ENCODE measurements around the gene ADAMTS18. TPM values are rescaled to one million over a fixed set of nuclear protein-coding genes. Genes with fewer than 3 reads are reported as not detected.
A peak's percentile ranks its signal among the peaks of the same experiment; 100 is the strongest.

Gene ADAMTS18, protein sequence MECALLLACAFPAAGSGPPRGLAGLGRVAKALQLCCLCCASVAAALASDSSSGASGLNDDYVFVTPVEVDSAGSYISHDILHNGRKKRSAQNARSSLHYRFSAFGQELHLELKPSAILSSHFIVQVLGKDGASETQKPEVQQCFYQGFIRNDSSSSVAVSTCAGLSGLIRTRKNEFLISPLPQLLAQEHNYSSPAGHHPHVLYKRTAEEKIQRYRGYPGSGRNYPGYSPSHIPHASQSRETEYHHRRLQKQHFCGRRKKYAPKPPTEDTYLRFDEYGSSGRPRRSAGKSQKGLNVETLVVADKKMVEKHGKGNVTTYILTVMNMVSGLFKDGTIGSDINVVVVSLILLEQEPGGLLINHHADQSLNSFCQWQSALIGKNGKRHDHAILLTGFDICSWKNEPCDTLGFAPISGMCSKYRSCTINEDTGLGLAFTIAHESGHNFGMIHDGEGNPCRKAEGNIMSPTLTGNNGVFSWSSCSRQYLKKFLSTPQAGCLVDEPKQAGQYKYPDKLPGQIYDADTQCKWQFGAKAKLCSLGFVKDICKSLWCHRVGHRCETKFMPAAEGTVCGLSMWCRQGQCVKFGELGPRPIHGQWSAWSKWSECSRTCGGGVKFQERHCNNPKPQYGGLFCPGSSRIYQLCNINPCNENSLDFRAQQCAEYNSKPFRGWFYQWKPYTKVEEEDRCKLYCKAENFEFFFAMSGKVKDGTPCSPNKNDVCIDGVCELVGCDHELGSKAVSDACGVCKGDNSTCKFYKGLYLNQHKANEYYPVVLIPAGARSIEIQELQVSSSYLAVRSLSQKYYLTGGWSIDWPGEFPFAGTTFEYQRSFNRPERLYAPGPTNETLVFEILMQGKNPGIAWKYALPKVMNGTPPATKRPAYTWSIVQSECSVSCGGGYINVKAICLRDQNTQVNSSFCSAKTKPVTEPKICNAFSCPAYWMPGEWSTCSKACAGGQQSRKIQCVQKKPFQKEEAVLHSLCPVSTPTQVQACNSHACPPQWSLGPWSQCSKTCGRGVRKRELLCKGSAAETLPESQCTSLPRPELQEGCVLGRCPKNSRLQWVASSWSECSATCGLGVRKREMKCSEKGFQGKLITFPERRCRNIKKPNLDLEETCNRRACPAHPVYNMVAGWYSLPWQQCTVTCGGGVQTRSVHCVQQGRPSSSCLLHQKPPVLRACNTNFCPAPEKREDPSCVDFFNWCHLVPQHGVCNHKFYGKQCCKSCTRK (N-terminal part only)
- total RNA-seq (1 to 10 TPM in 2 of 7 donors, under 1 TPM in 4, not detected in 1; 0.05 to 2.3 (median 0.60) TPM), polyA plus RNA-seq (under 1 TPM; 0.82 to 1.00 TPM)
- long read RNA-seq, donor 1: 0 reads
- long read RNA-seq, donor 2: 0 reads
- long read RNA-seq, donor 3, partial matches to known transcripts: 0 of 1 reads
- long read RNA-seq, donor 3, other reads (novel, unspliced or antisense): 1 of 1 reads

DNA sequence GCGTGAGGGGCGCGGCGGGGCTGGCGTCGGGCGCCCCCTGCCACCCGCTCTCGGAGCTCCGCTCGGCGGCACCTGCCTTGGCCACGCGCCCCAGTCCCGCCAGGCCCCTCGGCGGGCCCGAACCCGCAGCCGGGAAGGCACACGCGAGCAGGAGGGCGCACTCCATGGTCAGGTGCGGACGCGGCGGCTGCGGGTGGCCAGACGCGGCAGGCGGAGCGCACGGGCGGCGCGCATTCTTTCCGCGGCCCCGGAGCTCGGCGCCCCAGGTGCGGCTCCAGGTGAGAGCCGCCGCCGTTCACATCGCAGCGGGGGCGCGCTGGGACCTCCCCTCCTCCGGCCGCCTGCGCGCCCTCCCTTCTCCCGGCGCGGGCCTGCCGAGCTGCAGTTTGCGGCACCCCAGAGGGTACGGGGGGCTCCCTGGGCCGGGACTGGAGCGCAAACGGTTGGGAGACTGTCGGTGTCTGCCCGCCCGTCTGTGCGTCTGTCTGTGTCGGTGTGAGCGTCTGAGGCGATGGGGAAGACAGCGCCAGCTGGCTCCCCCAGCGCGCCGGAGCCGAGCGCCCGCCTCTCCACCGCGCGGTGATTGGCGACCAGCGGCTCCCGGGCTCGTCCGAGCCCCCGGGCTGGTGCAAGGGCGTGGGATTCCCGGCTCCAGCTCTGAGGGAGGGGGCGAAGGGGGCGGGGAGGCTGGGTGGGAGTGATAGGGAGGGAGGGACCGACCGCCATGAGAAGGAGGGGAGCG, at the start of gene ADAMTS18:
Gene ADAMTS18, minus strand, starts transcription at position 505 of the 742 bp plus-strand sequence. Its CDS starts 339 bp downstream, at position 166.
- Histone ChIP-seq H3K27me3 (no peaks in the 10 kb centered on the region), H3K4me3 (peak within 1 kb of the TSS; percentile 5)
- intact Hi-C loops (cut with DNase I): no loop called here

DNA sequence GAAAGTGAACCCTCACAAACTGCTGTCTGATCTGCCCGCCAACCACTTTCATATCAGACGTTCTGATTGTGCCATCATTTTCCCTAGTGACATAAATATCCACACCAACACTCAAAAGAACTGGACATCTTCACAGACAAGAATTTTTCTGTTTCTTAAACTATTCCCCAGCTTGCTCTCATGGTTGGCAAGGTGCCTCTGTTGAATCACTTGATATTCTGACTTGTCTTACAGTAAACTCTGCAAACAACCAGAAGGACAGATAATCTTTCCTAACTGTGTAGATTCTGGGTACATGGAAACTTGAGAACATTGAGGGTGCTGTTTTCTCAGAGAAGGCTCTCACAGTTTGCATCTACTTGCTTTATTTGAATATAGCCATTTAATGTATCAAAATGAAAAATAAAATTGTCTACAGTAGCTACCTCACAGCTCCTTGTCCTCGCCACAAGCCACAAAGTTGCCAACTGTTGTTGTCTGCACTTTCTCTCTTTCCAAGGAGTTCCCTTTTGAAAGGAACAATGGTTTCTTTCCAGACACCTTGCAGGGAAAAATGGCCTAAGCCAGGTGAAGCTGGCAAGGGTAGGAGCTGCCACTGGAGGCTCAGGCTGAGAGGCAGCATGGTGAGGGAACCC, 46.0 kb upstream of the ADAMTS18 start:
- WGBS, 3 donors: 68 to 71% (median 68%) methylated on average over 3 of the region's 3 CpGs
- intact Hi-C loops (cut with DNase I): no loop called here
- Histone ChIP-seq H3K27ac (no peak overlapping the region), H3K4me3 (no peak overlapping the region), H3K27me3 (no peaks in the 10 kb centered on the region), H3K4me1 (ENCODE audit: insufficient read depth) (peaks cover 1% of the 10 kb centered on the region), H3K36me3 (no peaks in the 10 kb centered on the region), H3K9me3 (no peaks in the 10 kb centered on the region)
- no peak for DNase-seq
- TF ChIP-seq POLR2A (IDR thresholded peaks at IDR 0.05) (no peak), EP300 (IDR thresholded peaks at IDR 0.05) (no peak)

More for the DNA sequence above, at the start of gene ADAMTS18:
- no peak for DNase-seq
- WGBS, 3 donors: 1% methylated on average over 49 to 92 of the region's 92 CpGs
- Histone ChIP-seq H3K9me3 (no peaks in the 10 kb centered on the region), H3K36me3 (no peaks in the 10 kb centered on the region), H3K4me1 (ENCODE audit: insufficient read depth) (peaks cover 3% of the 10 kb centered on the region), H3K27ac (no peak within 1 kb of the TSS)
- TF ChIP-seq POLR2A (IDR thresholded peaks at IDR 0.05): no peak
- no peak for TF ChIP-seq EP300 (IDR thresholded peaks at IDR 0.05)
- TF ChIP-seq, protein P1, sequence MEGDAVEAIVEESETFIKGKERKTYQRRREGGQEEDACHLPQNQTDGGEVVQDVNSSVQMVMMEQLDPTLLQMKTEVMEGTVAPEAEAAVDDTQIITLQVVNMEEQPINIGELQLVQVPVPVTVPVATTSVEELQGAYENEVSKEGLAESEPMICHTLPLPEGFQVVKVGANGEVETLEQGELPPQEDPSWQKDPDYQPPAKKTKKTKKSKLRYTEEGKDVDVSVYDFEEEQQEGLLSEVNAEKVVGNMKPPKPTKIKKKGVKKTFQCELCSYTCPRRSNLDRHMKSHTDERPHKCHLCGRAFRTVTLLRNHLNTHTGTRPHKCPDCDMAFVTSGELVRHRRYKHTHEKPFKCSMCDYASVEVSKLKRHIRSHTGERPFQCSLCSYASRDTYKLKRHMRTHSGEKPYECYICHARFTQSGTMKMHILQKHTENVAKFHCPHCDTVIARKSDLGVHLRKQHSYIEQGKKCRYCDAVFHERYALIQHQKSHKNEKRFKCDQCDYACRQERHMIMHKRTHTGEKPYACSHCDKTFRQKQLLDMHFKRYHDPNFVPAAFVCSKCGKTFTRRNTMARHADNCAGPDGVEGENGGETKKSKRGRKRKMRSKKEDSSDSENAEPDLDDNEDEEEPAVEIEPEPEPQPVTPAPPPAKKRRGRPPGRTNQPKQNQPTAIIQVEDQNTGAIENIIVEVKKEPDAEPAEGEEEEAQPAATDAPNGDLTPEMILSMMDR (IDR thresholded peaks at IDR 0.05): no peak

DNA sequence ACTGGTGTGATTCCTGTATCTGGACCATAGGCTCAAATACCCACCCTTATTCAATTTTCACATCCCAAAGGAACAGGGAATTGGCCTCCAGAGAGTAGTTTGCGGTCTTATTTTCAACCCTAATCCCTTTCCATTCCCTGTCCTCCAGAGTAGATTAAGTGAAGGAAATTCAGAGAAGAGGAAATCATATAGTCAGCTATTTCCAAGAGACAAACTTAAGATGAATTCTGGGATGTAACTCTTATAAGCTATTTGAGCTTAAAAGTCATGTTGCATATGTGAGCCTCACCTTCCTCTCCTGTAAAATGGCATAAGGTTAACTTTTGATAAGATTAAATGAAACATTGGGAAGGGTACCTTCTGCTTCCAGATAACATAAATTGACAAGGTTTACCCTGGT, 37.4 kb upstream of the ADAMTS18 start:
- Histone ChIP-seq H3K4me3 (no peak overlapping the region), H3K27me3 (no peaks in the 10 kb centered on the region), H3K9me3 (no peaks in the 10 kb centered on the region), H3K4me1 (ENCODE audit: insufficient read depth) (peaks cover 4% of the 10 kb centered on the region), H3K27ac (no peak overlapping the region), H3K36me3 (no peaks in the 10 kb centered on the region)
- TF ChIP-seq EP300 (IDR thresholded peaks at IDR 0.05) (no peak), POLR2A (IDR thresholded peaks at IDR 0.05) (no peak)
- TF ChIP-seq, protein P1 (IDR thresholded peaks at IDR 0.05): no peak
- intact Hi-C loops (cut with DNase I): no loop called here
- WGBS, 3 donors: 93 to 100% (median 96%) methylated on average over 1 of the region's 1 CpG
- no peak for DNase-seq

DNA sequence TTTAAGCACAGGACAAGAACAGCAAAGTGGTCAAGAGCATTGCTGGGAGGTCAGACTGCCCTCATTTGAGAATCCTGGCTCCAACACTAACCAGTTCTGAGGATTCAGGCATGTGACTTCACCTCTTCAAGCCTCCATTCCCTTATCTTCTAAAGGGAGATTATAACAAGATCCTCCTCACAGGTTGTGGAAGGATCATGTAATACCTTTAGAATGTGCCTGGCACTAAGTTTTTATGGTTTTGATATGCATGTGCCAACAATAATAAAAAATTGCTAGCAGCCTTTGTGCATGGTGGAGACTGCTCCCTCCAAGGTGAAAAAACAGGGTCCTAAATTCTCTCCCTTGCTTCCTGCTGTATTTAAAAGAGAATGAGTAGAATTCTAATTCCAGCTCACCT, 36.0 kb upstream of the ADAMTS18 start:
- DNase-seq: no peak
- Histone ChIP-seq H3K27me3 (no peaks in the 10 kb centered on the region), H3K4me1 (ENCODE audit: insufficient read depth) (peaks cover 4% of the 10 kb centered on the region), H3K36me3 (no peaks in the 10 kb centered on the region), H3K4me3 (no peak overlapping the region), H3K27ac (no peak overlapping the region), H3K9me3 (no peaks in the 10 kb centered on the region)
- intact Hi-C loops (cut with DNase I): no loop called here
- TF ChIP-seq POLR2A (IDR thresholded peaks at IDR 0.05) (no peak), EP300 (IDR thresholded peaks at IDR 0.05) (no peak)
- TF ChIP-seq, protein P1 (IDR thresholded peaks at IDR 0.05): no peak
